HEK293 (cell line): ENCODE measurements around the gene CC2D1A.

ENCODE experiments used
- CTCF ChIA-PET: fragments of 350-600 bp; formaldehyde crosslinking; extraction: SDS; loops from one replicate; lab custom pipeline; 2021; ENCODE audit warnings: antibody characterized with exemption; lab: Yijun Ruan, JAX
- POLR2A ChIA-PET: fragments of 300-600 bp; formaldehyde crosslinking; extraction: SDS; loops from one replicate; lab custom pipeline; 2020; ENCODE audit warnings: antibody characterized with exemption, inconsistent platforms; lab: Yijun Ruan, JAX
- H3K27ac ChIP-seq: fragments of 200-500 bp; sonication (Bioruptor generic); 2 replicates; pipeline ENCODE4 v1.5.1; 2014; ENCODE audit warnings: low read depth, low read length, control low read depth, inconsistent platforms; ENCODE audit errors: extremely low read depth
- H3K36me3 ChIP-seq, 2 experiments: fragments of 200-500 bp in 1 of 2; sonication (Bioruptor generic) in 1 of 2; 1 replicate in 1 of 2; 2 replicates in 1 of 2; pipeline ENCODE4 v1.5.1; 2014 to 2017; ENCODE audit warnings: inconsistent platforms in 2 of 2, low read length in 2 of 2; ENCODE audit not compliant: control insufficient read depth in 2 of 2, insufficient read depth in 1 of 2
- H3K4me1 ChIP-seq: fragments of 200-500 bp; sonication (Bioruptor generic); 2 replicates; pipeline ENCODE4 v1.5.1; 2014; ENCODE audit warnings: mild to moderate bottlenecking, low read length, inconsistent platforms; ENCODE audit not compliant: control insufficient read depth, insufficient read depth
- H3K4me3 ChIP-seq: 2 replicates; pipeline ENCODE4 v1.5.1; 2011; ENCODE audit warnings: low read depth, mild to moderate bottlenecking, control low read depth, low read length, moderate library complexity
- H3K9me3 ChIP-seq: fragments of 200-500 bp; sonication (Bioruptor generic); 2 replicates; pipeline ENCODE4 v1.5.1; 2014; ENCODE audit warnings: low read depth, low read length, inconsistent platforms; ENCODE audit not compliant: control insufficient read depth, insufficient read depth
- ATF2 ChIP-seq: fragments of 450-650 bp; formaldehyde crosslinking; IDR thresholded peaks from 2 replicates; pipeline ENCODE4 v1.5.1; 2016; ENCODE audit warnings: missing biosample characterization, missing genetic modification characterization, low read depth
- GLIS2 ChIP-seq: fragments of 450-650 bp; formaldehyde crosslinking; IDR thresholded peaks from 2 replicates; pipeline ENCODE4 v1.5.1; 2016; ENCODE audit warnings: missing biosample characterization, missing genetic modification characterization
- MEIS1 ChIP-seq: sonication (generic); formaldehyde crosslinking; IDR thresholded peaks from 2 replicates; pipeline ENCODE4 v1.8.1; 2022; ENCODE audit warnings: missing genetic modification reagents, mild to moderate bottlenecking, borderline replicate concordance
- PRDM2 ChIP-seq: fragments of 450-650 bp; formaldehyde crosslinking; IDR thresholded peaks from 2 replicates; pipeline ENCODE4 v1.5.1; 2016; ENCODE audit warnings: missing biosample characterization, missing genetic modification characterization, borderline replicate concordance
- SCRT2 ChIP-seq: fragments of 450-650 bp; formaldehyde crosslinking; IDR thresholded peaks from 2 replicates; pipeline ENCODE4 v1.5.1; 2016; ENCODE audit warnings: missing biosample characterization, missing genetic modification characterization
- TRIM28 ChIP-seq: IDR thresholded peaks from 2 replicates; pipeline ENCODE4 v1.6.1; 2011; ENCODE audit warnings: low read length, control low read depth, borderline replicate concordance
- ZBTB8A ChIP-seq: fragments of 450-650 bp; formaldehyde crosslinking; IDR thresholded peaks from 2 replicates; pipeline ENCODE4 v1.5.1; 2016; ENCODE audit warnings: missing biosample characterization, missing genetic modification characterization
- ZFP69B ChIP-seq: fragments of 450-650 bp; formaldehyde crosslinking; IDR thresholded peaks from 2 replicates; pipeline ENCODE4 v1.5.1; 2016; ENCODE audit warnings: missing biosample characterization, missing genetic modification characterization
- ZNF114 ChIP-seq: fragments of 450-650 bp; formaldehyde crosslinking; IDR thresholded peaks from 2 replicates; pipeline ENCODE4 v1.5.0; 2017; ENCODE audit warnings: missing biosample characterization, missing genetic modification characterization
- ZNF248 ChIP-seq: fragments of 450-650 bp; formaldehyde crosslinking; IDR thresholded peaks from 2 replicates; pipeline ENCODE4 v1.5.1; 2017; ENCODE audit warnings: missing biosample characterization, missing genetic modification characterization
- ZNF292 ChIP-seq: fragments of 450-650 bp; formaldehyde crosslinking; IDR thresholded peaks from 2 replicates; pipeline ENCODE4 v1.5.1; 2016; ENCODE audit warnings: low read depth, missing biosample characterization, missing genetic modification characterization, borderline replicate concordance
- ZNF335 ChIP-seq: fragments of 450-650 bp; formaldehyde crosslinking; conservative IDR thresholded peaks from 2 replicates; pipeline ENCODE4 v1.5.1; 2016; ENCODE audit warnings: missing biosample characterization, missing genetic modification characterization
- ZNF350 ChIP-seq: fragments of 450-650 bp; formaldehyde crosslinking; IDR thresholded peaks from 2 replicates; pipeline ENCODE4 v1.5.0; 2017; ENCODE audit warnings: missing biosample characterization, mild to moderate bottlenecking, missing genetic modification characterization
- ZNF600 ChIP-seq: fragments of 450-650 bp; formaldehyde crosslinking; IDR thresholded peaks from 2 replicates; pipeline ENCODE4 v1.5.1; 2016; ENCODE audit warnings: missing biosample characterization, missing genetic modification characterization
- ZNF704 ChIP-seq: fragments of 450-650 bp; formaldehyde crosslinking; IDR thresholded peaks from 2 replicates; pipeline ENCODE4 v1.5.1; 2016; ENCODE audit warnings: missing biosample characterization, missing genetic modification characterization
- ZNF776 ChIP-seq: fragments of 450-650 bp; formaldehyde crosslinking; IDR thresholded peaks from 2 replicates; pipeline ENCODE4 v1.5.0; 2017; ENCODE audit warnings: missing biosample characterization, missing genetic modification characterization, borderline replicate concordance
- ZSCAN16 ChIP-seq: fragments of 450-650 bp; formaldehyde crosslinking; IDR thresholded peaks from 2 replicates; pipeline ENCODE4 v1.5.1; 2016; ENCODE audit warnings: missing biosample characterization, missing genetic modification characterization

The CC2D1A gene

GRCh38 chr19:13881692-13882418 is 24.1 kb upstream of the CC2D1A start (continued):
- TF ChIP-seq ATF2 (tag by site-specific recombination) (no peak), MEIS1 (CRISPR knock-in tag) (no peak), ZNF600 (peak; percentile 49; the same call in 1 of the 2 replicates), ZSCAN16 (tag by site-specific recombination) (no peak), ZNF114 (no peak), PRDM2 (tag by site-specific recombination) (no peak), ZNF350 (tag by site-specific recombination) (no peak), ZFP69B (tag by site-specific recombination) (peak; percentile 70; the same call in 1 of the 2 replicates), ZNF335 (tag by site-specific recombination) (no peak), SCRT2 (tag by site-specific recombination) (no peak)

- ChIA-PET POLR2A (interaction anchor here (0.6 to 0.9 kb wide), 2 partner anchors 34 to 254 kb away, joined by 3 to 4 read pairs; no protein-coding TSS in a partner anchor), CTCF (interaction anchor here (0.6 to 4.2 kb wide), 5 partner anchors 11 to 331 kb away, joined by 3 to 54 read pairs (median 4); partner anchors contain the start of genes IL27RA and MISP3)
- Histone ChIP-seq H3K4me1 (0 out of 2 replicates have a peak, but pooled peaks cover 2% of the 10 kb centered on the region), H3K4me3 (no peak overlapping the region)
- TF ChIP-seq ZNF248 (tag by site-specific recombination) (no peak), TRIM28 (no peak), ZBTB8A (tag by site-specific recombination) (no peak), ZNF292 (tag by site-specific recombination) (no peak), ZNF776 (no peak), GLIS2 (no peak), ZNF704 (tag by site-specific recombination) (no peak)
- TF ChIP-seq, all 188 proteins: peak for 0
- no peak overlapping the region for H3K27ac ChIP-seq
- no peaks in the 10 kb centered on the region for H3K9me3 ChIP-seq
- no peaks in the 10 kb centered on the region for H3K36me3 ChIP-seq
Measured at GRCh38 chr19:13882419-13882795, 23.6 kb upstream of the CC2D1A start.
